ENCODE results near the gene ZNF512B. TPM values are rescaled to one million over a fixed set of nuclear protein-coding genes. Genes with fewer than 3 reads are reported as not detected.
"Not testable (repeated sequence)": the region's sequence is repeated elsewhere in the genome, so short reads cannot be mapped to it uniquely, and the experiment has no call there.

ZNF512B gene
- total and polyA plus RNA-seq, 5 experiments from 2014 or later = 0.57 to 19.4 (median 1.5) TPM

DNA sequence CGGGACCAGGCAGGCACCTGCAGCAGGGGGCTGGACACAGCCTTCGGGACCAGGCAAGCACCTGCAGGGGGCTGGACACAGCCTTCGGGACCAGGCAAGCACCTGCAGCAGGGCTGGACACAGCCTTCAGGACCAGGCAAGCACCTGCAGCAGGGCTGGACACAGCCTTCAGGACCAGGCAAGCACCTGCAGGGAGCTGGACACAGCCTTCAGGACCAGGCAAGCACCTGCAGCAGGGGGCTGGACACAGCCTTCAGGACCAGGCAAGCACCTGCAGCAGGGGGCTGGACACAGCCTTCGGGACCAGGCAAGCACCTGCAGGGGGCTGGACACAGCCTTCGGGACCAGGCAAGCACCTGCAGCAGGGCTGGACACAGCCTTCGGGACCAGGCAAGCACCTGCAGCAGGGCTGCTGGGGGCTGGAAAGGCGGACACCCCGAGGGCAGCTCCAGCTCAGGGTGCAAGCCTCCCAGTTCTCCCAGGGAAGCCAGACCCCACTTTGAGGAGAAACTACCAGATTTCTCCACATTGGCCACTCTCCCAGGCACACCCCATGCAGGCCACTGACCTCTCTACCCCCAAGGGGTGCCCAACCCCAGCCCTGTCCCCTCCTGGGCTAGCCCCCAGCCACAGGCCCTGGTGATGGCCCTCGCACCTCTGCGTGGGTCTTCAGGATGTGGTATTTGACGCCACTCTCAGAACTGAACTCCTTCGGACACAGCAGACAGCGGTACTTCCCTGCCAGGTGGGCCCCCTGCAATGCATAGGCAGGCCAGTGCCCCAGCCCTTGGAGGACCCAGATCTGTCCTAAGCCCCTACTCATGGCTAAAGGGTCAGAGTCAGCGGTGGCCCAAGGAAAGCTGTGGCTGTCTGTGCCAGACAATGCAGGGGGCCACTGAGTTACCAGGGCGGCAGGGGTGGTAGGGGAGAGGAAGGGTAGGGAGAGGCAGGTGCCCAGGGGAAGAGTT, 8.8 kb downstream of the ZNF512B start:
- not testable (repeated sequence) for H3K27ac Mint-ChIP-seq, ATAC-seq, H3K27me3 Mint-ChIP-seq, H3K9me3 Mint-ChIP-seq, DNase-seq, H3K4me3 Mint-ChIP-seq
- Mint-ChIP-seq H3K36me3 (peaks cover 0 to 22% (median 2%) of the 10 kb centered on the region in 3 donors), H3K4me1 (peaks cover 4 to 13% (median 9%) of the 10 kb centered on the region in 4 donors)
- POLR2A ChIA-PET = interaction anchor here (0.6 to 1.2 kb wide), 3 partner anchors 11 to 104 kb away, joined by 3 to 5 read pairs (median 3); no protein-coding TSS in a partner anchor

DNA sequence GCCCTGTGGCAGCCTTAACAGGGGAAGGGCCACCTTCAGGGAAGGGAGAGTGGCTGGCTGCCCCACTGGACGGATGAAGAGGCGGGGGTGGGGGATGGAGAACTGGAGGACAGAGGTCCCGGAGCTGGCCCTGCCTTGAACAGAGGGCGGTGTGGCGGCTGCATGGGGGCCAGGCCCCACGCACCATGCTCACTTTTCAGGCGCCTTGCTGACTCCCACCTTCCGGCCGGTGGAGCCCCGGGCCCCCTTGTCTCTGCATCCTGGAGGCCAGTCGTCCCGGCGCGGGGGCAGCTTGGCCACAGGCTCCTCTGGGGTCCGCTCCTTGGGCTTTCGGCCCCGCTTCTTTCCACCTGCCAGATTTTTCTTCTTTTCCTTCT, 10.0 kb downstream of the ZNF512B start:
- Mint-ChIP-seq H3K27me3 (no peaks in the 10 kb centered on the region), H3K27ac (no peak overlapping the region), H3K4me3 (no peak overlapping the region), H3K36me3 (peaks cover 0 to 22% (median 2%) of the 10 kb centered on the region in 3 donors), H3K4me1 (peaks cover 4 to 18% (median 12%) of the 10 kb centered on the region in 4 donors), H3K9me3 (peaks cover 0 to 3% (median 0%) of the 10 kb centered on the region in 9 donors)
- POLR2A ChIA-PET = no interaction called here
- ATAC-seq (no peak), DNase-seq (no peak)

DNA sequence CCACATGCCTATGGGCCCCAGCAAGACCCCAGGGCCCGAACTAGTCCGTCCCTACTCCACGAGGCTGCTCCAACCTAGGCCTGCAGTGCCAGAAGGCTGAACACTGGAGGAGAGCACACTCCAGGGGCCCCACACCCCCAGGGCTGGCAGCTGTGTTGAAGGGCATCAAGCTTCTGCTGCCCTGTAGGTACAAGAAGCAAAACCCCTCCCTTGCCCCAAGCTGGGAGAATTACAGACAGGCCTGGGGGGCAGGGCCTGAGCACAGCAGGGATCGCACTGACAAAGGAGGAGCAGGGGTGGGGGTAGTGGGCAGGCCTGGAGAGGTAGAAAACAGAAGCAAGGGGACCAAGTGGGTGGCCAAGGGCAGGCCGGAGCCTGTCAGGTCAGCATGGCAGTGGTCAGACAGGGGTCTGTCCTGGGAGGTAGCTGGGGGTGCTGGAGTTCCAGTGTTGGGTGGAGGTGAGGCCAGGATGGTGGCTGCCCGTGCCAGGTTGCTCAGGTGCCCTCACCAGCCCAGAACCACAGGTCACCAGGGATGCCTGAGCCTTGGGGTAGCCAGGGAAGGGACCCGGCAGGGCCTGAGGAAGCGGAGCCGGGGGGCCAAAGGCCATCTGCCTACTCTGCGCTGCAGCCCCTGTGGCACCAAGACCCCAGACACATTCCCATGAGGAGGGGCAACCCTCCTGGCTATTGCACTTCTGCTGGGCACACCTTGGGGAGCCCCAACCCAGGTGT, 10.6 kb downstream of the ZNF512B start:
- Mint-ChIP-seq H3K36me3 (peaks cover 0 to 20% (median 2%) of the 10 kb centered on the region in 3 donors), H3K4me3 (peak overlapping the region in 2 of 10 donors; percentile 14 to 47), H3K4me1 (peaks cover 7 to 23% (median 17%) of the 10 kb centered on the region in 4 donors), H3K9me3 (peaks cover 0 to 3% (median 0%) of the 10 kb centered on the region in 9 donors), H3K27ac (peak overlapping the region in 4 of 10 donors; percentile 20 to 75 (median 53)), H3K27me3 (no peaks in the 10 kb centered on the region)
- POLR2A ChIA-PET = interaction anchor here (0.6 to 1.0 kb wide), 4 partner anchors 8 to 84 kb away, joined by 3 to 5 read pairs (median 4); no protein-coding TSS in a partner anchor
- DNase-seq (no peak), ATAC-seq (no peak)

DNA sequence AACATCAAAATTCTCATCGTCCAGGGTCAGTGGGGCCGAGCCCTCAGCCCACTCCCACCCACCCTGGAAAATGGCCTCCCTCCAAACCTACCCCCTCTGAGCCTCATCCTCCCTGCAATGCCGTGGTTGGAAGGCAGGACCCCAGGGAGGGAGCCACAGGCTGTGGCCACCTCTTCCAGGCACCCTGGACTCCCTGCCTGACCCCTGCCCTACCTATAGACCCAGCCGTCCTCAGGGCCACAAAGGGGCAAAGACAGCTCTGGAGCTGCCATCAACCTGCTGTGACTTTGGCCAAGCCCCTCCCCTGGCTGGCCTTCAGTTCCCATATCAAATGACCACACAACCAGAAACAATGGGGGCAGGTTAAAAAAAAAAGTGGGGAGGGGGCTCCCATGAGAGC, 11.3 kb downstream of the ZNF512B start:
- H3K4me1 Mint-ChIP-seq = peaks cover 9 to 30% (median 24%) of the 10 kb centered on the region in 4 donors
- H3K27me3 Mint-ChIP-seq = no peaks in the 10 kb centered on the region
- peak overlapping the region in 1 of 10 donors; percentile 18 for H3K4me3 Mint-ChIP-seq
- H3K27ac Mint-ChIP-seq = peak overlapping the region in 2 of 10 donors; percentile 56 to 57
- no peak for DNase-seq
- POLR2A ChIA-PET = interaction anchor here (0.6 to 1.0 kb wide), 3 partner anchors 9 to 17 kb away, joined by 3 to 4 read pairs (median 3); no protein-coding TSS in a partner anchor
- no peak for ATAC-seq
- H3K9me3 Mint-ChIP-seq = no peaks in the 10 kb centered on the region
- peaks cover 0 to 21% (median 2%) of the 10 kb centered on the region in 3 donors for H3K36me3 Mint-ChIP-seq

DNA sequence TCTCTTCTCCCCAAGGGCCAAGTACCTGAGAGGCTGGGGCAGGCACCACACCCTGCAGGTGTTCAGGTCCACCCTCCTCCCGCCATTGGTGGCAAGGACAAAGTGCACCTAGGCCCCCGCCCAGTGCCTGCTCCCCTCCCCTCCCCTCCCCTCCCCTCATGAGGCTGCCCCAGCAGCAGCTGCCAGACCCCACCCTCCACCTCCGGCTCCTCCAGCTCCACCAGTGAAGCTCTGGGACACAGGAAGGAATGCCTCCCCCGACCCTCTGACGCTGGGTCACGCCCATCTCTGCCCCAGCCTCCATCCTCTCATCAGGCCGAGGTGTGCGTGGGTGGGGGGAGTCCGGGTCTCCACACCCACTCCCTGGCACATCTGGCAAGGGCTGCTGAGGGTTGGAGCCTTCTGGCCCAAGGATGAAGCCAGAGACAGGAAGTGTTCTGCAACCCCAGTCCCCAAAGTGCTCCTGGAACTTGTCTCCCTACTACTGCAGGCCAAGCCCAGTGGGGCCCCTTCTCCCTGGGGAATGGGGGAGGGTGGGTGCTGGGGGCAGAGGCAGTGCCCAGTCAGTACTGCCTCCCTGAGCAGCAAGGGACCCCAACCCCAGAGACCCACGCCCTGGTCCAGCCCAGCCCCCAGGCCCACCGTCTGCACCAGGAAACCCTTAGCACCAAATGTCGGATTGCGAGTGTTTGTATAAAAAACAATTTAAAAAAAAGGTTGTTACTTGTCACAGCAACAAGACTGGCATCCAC, 11.9 kb downstream of the ZNF512B start:
- ATAC-seq (no peak), DNase-seq (no peak)
- H3K36me3 Mint-ChIP-seq = peaks cover 0 to 21% (median 2%) of the 10 kb centered on the region in 3 donors
- peaks cover 10 to 36% (median 26%) of the 10 kb centered on the region in 4 donors for H3K4me1 Mint-ChIP-seq
- no peaks in the 10 kb centered on the region for H3K27me3 Mint-ChIP-seq
- POLR2A ChIA-PET = interaction anchor here (0.6 to 2.4 kb wide), 8 partner anchors 9 to 216 kb away, joined by 3 to 19 read pairs (median 6); partner anchors contain the start of genes PRPF6, RGS19 and SAMD10
- peak overlapping the region in 5 of 10 donors; percentile 15 to 90 (median 44) for H3K27ac Mint-ChIP-seq
- no peaks in the 10 kb centered on the region for H3K9me3 Mint-ChIP-seq
- H3K4me3 Mint-ChIP-seq = peak overlapping the region in 7 of 10 donors; percentile 36 to 76 (median 59)

DNA sequence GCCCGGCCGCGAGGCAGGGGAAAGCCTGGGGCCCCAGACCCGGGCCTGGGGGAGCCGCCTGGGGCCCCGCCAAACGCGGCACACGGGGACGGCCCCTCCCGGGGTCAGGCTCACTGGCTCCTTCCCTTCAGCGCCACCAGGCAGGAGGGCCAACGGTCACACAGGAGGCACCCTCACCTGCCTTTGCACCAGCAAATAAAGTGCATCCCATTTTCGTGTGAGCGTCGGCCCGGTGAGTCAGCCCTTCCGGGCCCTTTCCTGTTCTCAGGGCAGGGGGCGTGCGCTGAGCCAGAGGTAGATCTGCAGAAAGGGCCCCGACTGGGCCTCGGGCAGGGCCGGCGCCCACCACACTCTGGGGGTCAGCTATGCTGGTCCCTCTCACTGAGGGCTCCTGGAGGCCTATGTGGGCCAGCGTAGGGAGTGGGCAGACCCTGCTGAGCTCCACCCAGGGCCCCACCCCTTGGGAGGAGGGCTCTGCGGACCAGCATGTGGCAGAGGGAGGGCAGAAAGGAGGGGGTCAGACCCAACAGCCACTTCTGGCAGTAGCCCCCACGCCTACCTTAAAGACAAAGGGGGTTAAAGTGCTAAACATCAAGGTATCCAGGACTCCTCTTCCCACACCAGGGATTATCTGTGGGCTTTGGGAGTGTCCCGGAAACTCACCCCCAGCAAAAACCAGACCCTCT, 12.6 kb downstream of the ZNF512B start:
- POLR2A ChIA-PET = interaction anchor here (0.7 to 2.4 kb wide), 15 partner anchors 9 to 461 kb away, joined by 3 to 19 read pairs (median 5); partner anchors contain the start of genes LIME1, PRPF6, PTK6 and RGS19
- Mint-ChIP-seq H3K36me3 (peaks cover 0 to 17% (median 2%) of the 10 kb centered on the region in 3 donors), H3K9me3 (no peaks in the 10 kb centered on the region), H3K4me3 (peak overlapping the region; percentile 76 to 89 (median 84)), H3K27me3 (no peaks in the 10 kb centered on the region), H3K4me1 (peaks cover 10 to 41% (median 29%) of the 10 kb centered on the region in 4 donors), H3K27ac (peak overlapping the region in 8 of 10 donors; percentile 25 to 90 (median 64))
- peak; percentile 16 to 38 for ATAC-seq
- peak in 4 of 10 donors; percentile 35 to 77 (median 52) for DNase-seq

DNA sequence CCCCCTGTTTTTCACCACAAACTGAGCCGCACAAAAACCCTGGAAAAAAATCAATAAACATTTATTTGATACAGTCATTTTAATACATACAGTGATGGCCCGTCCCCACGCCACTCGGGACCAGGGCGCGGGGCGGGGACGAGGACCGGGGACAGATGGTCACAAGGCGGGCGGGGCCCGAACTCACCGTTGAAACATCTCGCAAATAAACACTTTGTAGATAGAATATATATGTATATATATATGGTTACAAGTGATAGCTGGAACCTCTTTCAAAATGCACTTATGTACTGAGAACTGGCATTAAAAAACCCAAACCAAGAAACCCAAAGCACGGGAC, 13.1 kb downstream of the ZNF512B start:
- POLR2A ChIA-PET = interaction anchor here (0.6 to 2.4 kb wide), 20 partner anchors 12 to 460 kb away, joined by 3 to 19 read pairs (median 4); partner anchors contain the start of genes ARFRP1, LIME1, PRPF6 and PTK6
- no peaks in the 10 kb centered on the region for H3K27me3 Mint-ChIP-seq
- H3K4me3 Mint-ChIP-seq = peak overlapping the region; percentile 76 to 89 (median 84)
- DNase-seq (no peak), ATAC-seq (peak; percentile 23 to 45)
- H3K36me3 Mint-ChIP-seq = peaks cover 0 to 15% (median 2%) of the 10 kb centered on the region in 3 donors
- H3K9me3 Mint-ChIP-seq = no peaks in the 10 kb centered on the region
- peak overlapping the region; percentile 22 to 90 (median 74) for H3K27ac Mint-ChIP-seq
- H3K4me1 Mint-ChIP-seq = peaks cover 10 to 41% (median 29%) of the 10 kb centered on the region in 4 donors

DNA sequence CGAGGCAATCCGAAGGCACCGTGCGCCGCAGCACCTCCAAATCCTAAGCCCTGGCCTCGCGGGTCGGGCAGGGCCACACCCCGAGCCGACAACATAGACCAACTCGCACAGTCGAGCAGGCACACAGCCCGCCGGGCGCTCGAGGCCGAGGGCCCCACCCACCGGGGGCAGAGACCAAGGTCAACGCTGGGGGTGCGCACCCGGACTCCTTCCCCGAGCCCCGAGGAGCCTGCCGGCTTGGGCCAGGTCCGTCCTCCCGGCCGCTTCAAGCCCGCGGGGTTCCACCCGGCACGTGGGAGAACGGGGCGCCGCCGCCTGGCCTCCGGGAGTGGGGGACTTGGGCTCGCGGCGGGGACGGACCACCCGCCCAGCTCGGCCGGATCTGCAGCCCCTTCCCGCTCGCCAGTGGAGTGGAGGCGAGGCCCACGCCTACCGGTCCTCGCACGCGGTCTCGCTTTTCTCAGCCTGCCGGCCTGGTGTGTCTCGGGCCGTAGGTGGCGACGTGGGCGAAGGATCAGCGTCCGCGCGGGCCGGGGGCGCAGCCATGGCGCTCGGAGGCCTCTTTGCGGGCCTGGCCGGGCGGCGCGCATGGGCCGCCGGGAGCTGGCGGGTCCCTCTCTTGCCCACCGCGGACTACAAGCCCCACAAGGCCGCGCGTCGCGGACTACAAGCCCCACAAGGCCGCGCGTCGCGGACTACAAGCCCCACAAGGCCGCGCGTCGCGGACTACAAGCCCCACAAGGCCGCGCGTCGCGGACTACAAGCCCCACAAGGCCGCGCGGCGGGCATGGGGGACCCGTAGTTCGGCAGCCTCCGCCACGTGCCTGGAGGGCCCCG, 13.7 kb downstream of the ZNF512B start, which contains the start of gene UCKL1:
Gene UCKL1, minus strand, starts transcription at position 590 of the 837 bp plus-strand sequence. Its CDS starts 44 bp downstream, at position 546.
- peaks cover 10 to 44% (median 30%) of the 10 kb centered on the region in 4 donors for H3K4me1 Mint-ChIP-seq
- peak within 1 kb of the TSS; percentile 22 to 93 (median 82) for H3K27ac Mint-ChIP-seq
- peak; percentile 81 to 85 for ATAC-seq
- peak; percentile 83 to 95 (median 89) for DNase-seq
- H3K9me3 Mint-ChIP-seq = no peaks in the 10 kb centered on the region
- H3K4me3 Mint-ChIP-seq = peak within 1 kb of the TSS; percentile 76 to 89 (median 84)
- H3K27me3 Mint-ChIP-seq = no peaks in the 10 kb centered on the region
- peaks cover 0 to 9% (median 2%) of the 10 kb centered on the region in 3 donors for H3K36me3 Mint-ChIP-seq
- POLR2A ChIA-PET = interaction anchor here (0.6 to 2.4 kb wide), 21 partner anchors 12 to 459 kb away, joined by 3 to 19 read pairs (median 4); partner anchors contain the start of genes ARFRP1, LIME1, PRPF6 and PTK6

DNA sequence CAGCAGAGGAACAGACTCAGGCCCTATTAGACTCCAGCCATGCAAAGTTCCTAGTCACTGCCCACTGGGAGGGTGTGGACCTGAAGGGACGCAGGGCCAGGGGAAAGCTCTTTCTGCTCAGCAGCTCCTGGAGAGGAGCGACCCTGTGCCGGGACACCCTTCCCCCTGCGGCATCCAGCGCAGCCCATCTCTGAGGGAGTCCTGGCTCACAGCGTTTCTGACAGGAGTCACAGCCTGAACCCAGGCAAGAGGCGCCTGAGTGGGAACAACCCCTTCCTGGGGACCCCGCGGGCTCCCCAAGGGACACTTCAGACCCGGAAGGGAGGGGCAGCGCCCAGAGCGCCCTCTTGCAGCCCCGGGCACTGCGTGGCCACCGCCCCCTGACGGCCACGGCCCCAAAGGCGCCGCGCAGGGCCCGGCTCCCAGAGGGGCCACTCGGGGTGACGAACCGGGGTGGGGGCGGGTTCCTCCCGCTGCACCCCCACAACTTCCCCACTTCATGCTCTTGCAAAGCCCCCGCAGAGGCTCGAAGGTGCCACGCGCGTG, 14.4 kb downstream of the ZNF512B start:
- Mint-ChIP-seq H3K27ac (peak overlapping the region in 6 of 10 donors; percentile 55 to 93 (median 79)), H3K9me3 (no peaks in the 10 kb centered on the region), H3K36me3 (peaks cover 0 to 9% (median 2%) of the 10 kb centered on the region in 3 donors), H3K4me3 (peak overlapping the region; percentile 76 to 89 (median 80)), H3K27me3 (no peaks in the 10 kb centered on the region), H3K4me1 (peaks cover 10 to 45% (median 30%) of the 10 kb centered on the region in 4 donors)
- peak; percentile 8 to 11 for ATAC-seq
- POLR2A ChIA-PET = interaction anchor here (0.6 to 2.2 kb wide), 5 partner anchors 12 to 434 kb away, joined by 3 to 16 read pairs (median 5); partner anchors contain the start of genes RGS19 and TCEA2
- DNase-seq = peak in 2 of 10 donors; percentile 42 to 70

Data from naive thymus-derived CD8-positive, alpha-beta T cell (primary cell).